ENCODE results near the gene BEST2.

DNA sequence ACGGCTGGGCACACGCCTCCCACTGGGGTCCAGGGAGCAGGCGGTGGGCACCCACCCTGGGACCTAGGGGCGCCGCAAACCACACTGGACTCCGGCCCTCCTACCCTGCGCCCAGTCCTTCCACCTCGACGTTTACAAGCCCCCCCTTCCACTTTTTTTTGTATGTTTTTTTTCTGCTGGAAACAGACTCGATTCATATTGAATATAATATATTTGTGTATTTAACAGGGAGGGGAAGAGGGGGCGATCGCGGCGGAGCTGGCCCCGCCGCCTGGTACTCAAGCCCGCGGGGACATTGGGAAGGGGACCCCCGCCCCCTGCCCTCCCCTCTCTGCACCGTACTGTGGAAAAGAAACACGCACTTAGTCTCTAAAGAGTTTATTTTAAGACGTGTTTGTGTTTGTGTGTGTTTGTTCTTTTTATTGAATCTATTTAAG, 41.3 kb downstream of the BEST2 start:
- no peak for TF ChIP-seq POLR2A (IDR thresholded peaks at IDR 0.05)
- no peak for TF ChIP-seq EP300 (IDR thresholded peaks at IDR 0.05)
